Gastrocnemius medialis (tissue), 4 donors: ENCODE results near the gene PDE8A.

Experiments
- CTCF ChIP-seq, 5 experiments: fragments of 450-650 bp in 3 of 5; fragments of 200-600 bp in 2 of 5; sonication (generic) in 2 of 5; IDR thresholded peaks in 4 of 5; conservative IDR thresholded peaks in 1 of 5; 1 replicate in 4 of 5; 2 replicates in 1 of 5; pipeline ENCODE4 v1.5.1; 2016 to 2019; ENCODE audit warnings: antibody characterized with exemption in 5 of 5, mild to moderate bottlenecking in 3 of 5, moderate library complexity in 3 of 5
- POLR2A ChIP-seq, 2 donors: fragments of 450-650 bp; IDR thresholded peaks; one replicate each; pipeline ENCODE4 v1.6.1; 2017; ENCODE audit warnings: antibody characterized with exemption in 2 of 2, mild to moderate bottlenecking in 2 of 2, moderate library complexity in 2 of 2

GRCh38 chr15:85028416-85028815, 46.8 kb downstream of the PDE8A start:
- TF ChIP-seq CTCF (IDR thresholded peaks at IDR 0.05 in 4 of 5, conservative IDR thresholded peaks at IDR 0.05 in 1 of 5) (no peak), POLR2A (IDR thresholded peaks at IDR 0.05) (no peak)
